Natural killer cell (primary cell): Measurements from ENCODE around the gene PPP1R14B. TPM values are rescaled to one million over a fixed set of nuclear protein-coding genes. Genes with fewer than 3 reads are reported as not detected.

Experiments
- ATAC-seq, 3 donors: fragments of 150-1000 bp in 2 of 3; fragments of 200-7000 bp in 1 of 3; cut with Tn5 transposase; 1 replicate in 1 of 3; 2 replicates in 2 of 3; pipeline ENCODE4 v1.10.0; 2021; ENCODE audit warnings: mild to moderate bottlenecking in 2 of 3, moderate library complexity in 2 of 3
- DNase-seq, 2 donors: peaks; one replicate each; pipeline versions ENCODE4 v3.0.0 to v3.0.0-alpha.2; 2013 to 2021; ENCODE audit warnings: mixed read lengths in 1 of 2
- H3K27ac ChIP-seq: one replicate; pipeline ENCODE4 v1.5.1; 2013; ENCODE audit warnings: mild to moderate bottlenecking, low read length
- H3K27me3 ChIP-seq: one replicate; pipeline ENCODE4 v1.6.1; 2013; ENCODE audit warnings: low read length; ENCODE audit not compliant: control insufficient read depth, insufficient read depth
- H3K36me3 ChIP-seq: one replicate; pipeline ENCODE4 v1.6.1; 2013; ENCODE audit warnings: low read length; ENCODE audit not compliant: control insufficient read depth, insufficient read depth
- H3K4me1 ChIP-seq: one replicate; pipeline ENCODE4 v1.6.1; 2013; ENCODE audit warnings: low read length; ENCODE audit not compliant: control insufficient read depth, insufficient read depth
- H3K4me3 ChIP-seq: one replicate; pipeline ENCODE4 v1.5.1; 2013; ENCODE audit warnings: low read length
- H3K9me3 ChIP-seq: one replicate; pipeline ENCODE4 v1.6.1; 2013; ENCODE audit warnings: low read length; ENCODE audit not compliant: control insufficient read depth, insufficient read depth
- H3K27ac Mint-ChIP-seq, 2 donors: one replicate each; pipeline ENCODE4 v1.8.0; 2022; ENCODE audit warnings: mild to moderate bottlenecking in 2 of 2, mixed read lengths in 2 of 2, moderate library complexity in 1 of 2
- H3K27me3 Mint-ChIP-seq, 2 donors: one replicate each; pipeline ENCODE4 v1.8.0; 2022; ENCODE audit warnings: low read depth in 2 of 2, mixed read lengths in 2 of 2
- H3K36me3 Mint-ChIP-seq: one replicate; pipeline ENCODE4 v1.8.0; 2022; ENCODE audit warnings: mixed read lengths
- H3K4me1 Mint-ChIP-seq, 2 donors: one replicate each; pipeline ENCODE4 v1.8.0; 2022; ENCODE audit warnings: mixed read lengths in 2 of 2
- H3K4me3 Mint-ChIP-seq: one replicate; pipeline ENCODE4 v1.8.0; 2022; ENCODE audit warnings: mild to moderate bottlenecking, moderate library complexity, mixed read lengths
- H3K9me3 Mint-ChIP-seq, 2 donors: one replicate each; pipeline ENCODE4 v1.8.0; 2022; ENCODE audit warnings: mixed read lengths in 2 of 2
- WGBS: methylation state at CpG from one replicate; pipeline ENCODE4 v1.1.7; 2013; ENCODE audit warnings: missing lambda C conversion rate; ENCODE audit not compliant: insufficient coverage; 5-methylcytosine and 5-hydroxymethylcytosine counted together
- intact Hi-C: fragments of 100-400 bp; cut with micrococcal nuclease; formaldehyde crosslinking; loops from one replicate; pipeline ENCODE4 v1.14.2; 2022
- total RNA-seq, 4 donors: library from RNA; stranded (reverse); fragments of 120-200 nt in 1 of 4; gene quantifications; one replicate each; pipeline versions ENCODE4 v1.2.3 to v1.2.4, GENCODE V29; 2013 to 2022
- TF ChIP-seq, protein P1 (sequence below): fragments of 200-600 bp; IDR thresholded peaks from one replicate; pipeline ENCODE4 v1.8.0; 2022; ENCODE audit warnings: antibody characterized with exemption

PPP1R14B gene
- total RNA-seq, 3 donors from 2014 or later (not counting 1 experiment from before 2014, with no cell fraction given), result 16.9 to 21.3 (median 21.0) TPM

DNA sequence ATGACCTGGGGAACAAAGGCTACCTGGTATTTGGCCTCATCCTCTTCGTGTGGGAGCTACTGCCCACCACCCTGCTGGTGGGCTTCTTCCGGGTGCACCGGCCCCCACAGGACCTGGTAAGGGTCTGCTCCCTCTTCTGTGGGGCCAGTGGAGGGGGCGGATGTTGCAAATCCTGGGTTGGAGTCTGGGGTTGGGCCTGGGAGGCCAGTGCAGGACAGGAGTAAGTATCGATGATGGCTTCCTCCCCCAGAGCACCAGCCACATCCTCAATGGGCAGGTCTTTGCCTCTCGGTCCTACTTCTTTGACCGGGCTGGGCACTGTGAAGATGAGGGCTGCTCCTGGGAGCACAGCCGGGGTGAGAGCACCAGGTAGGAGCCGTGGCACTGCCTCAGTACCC lies 41.6 kb upstream of the PPP1R14B start:
- H3K4me3 Mint-ChIP-seq, result no peak overlapping the region

DNA sequence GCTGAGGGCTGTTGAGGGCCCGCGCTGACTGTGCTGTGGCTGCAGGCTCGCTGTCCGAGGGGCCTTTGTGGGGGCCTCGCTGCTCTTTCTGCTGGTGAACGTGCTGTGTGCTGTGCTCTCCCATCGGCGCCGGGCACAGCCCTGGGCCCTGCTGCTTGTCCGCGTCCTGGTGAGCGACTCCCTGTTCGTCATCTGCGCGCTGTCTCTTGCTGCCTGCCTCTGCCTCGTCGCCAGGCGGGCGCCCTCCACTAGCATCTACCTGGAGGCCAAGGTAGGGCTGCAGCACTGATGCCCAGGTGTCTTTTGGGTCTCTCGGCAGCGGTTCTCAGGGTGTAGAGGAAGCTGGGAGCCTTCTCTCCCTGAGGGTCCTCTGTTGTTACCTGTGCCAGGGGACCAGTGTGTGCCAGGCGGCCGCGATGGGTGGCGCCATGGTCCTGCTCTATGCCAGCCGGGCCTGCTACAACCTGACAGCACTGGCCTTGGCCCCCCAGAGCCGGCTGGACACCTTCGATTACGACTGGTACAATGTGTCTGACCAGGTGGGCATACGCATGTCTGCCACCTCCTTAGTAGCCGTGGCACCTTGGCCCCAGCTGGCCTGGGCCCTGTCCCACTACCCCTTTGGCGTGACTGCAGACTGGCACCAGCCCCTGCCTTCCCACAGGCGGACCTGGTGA lies 41.1 kb upstream of the PPP1R14B start:
- WGBS, result 97% methylated on average over 33 of the region's 33 CpGs
- no peak overlapping the region for H3K4me3 Mint-ChIP-seq
- H3K27me3 Mint-ChIP-seq, result peaks cover 7 to 13% of the 10 kb centered on the region in 2 donors
- DNase-seq (no peak), ATAC-seq (no peak)
- H3K27ac Mint-ChIP-seq, result no peak overlapping the region
- Histone ChIP-seq H3K4me3 (no peak overlapping the region), H3K9me3 (no peaks in the 10 kb centered on the region), H3K27me3 (peaks cover 17% of the 10 kb centered on the region), H3K4me1 (peaks cover 33% of the 10 kb centered on the region), H3K27ac (no peak overlapping the region), H3K36me3 (no peaks in the 10 kb centered on the region)
- no peaks in the 10 kb centered on the region for H3K9me3 Mint-ChIP-seq
- no peaks in the 10 kb centered on the region for H3K36me3 Mint-ChIP-seq
- peaks cover 13 to 29% of the 10 kb centered on the region in 2 donors for H3K4me1 Mint-ChIP-seq
- TF ChIP-seq, protein P1, sequence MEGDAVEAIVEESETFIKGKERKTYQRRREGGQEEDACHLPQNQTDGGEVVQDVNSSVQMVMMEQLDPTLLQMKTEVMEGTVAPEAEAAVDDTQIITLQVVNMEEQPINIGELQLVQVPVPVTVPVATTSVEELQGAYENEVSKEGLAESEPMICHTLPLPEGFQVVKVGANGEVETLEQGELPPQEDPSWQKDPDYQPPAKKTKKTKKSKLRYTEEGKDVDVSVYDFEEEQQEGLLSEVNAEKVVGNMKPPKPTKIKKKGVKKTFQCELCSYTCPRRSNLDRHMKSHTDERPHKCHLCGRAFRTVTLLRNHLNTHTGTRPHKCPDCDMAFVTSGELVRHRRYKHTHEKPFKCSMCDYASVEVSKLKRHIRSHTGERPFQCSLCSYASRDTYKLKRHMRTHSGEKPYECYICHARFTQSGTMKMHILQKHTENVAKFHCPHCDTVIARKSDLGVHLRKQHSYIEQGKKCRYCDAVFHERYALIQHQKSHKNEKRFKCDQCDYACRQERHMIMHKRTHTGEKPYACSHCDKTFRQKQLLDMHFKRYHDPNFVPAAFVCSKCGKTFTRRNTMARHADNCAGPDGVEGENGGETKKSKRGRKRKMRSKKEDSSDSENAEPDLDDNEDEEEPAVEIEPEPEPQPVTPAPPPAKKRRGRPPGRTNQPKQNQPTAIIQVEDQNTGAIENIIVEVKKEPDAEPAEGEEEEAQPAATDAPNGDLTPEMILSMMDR, result no peak
- intact Hi-C loops, result no loop called here

More for the DNA sequence above, 41.6 kb upstream of the PPP1R14B start:
- TF ChIP-seq, protein P1, result no peak
- peaks cover 13 to 29% of the 10 kb centered on the region in 2 donors for H3K4me1 Mint-ChIP-seq
- no peaks in the 10 kb centered on the region for H3K36me3 Mint-ChIP-seq
- Histone ChIP-seq H3K4me1 (peaks cover 32% of the 10 kb centered on the region), H3K4me3 (no peak overlapping the region), H3K27ac (no peak overlapping the region), H3K9me3 (no peaks in the 10 kb centered on the region), H3K36me3 (no peaks in the 10 kb centered on the region), H3K27me3 (peaks cover 20% of the 10 kb centered on the region)
- peaks cover 7 to 18% of the 10 kb centered on the region in 2 donors for H3K27me3 Mint-ChIP-seq
- H3K9me3 Mint-ChIP-seq, result no peaks in the 10 kb centered on the region
- intact Hi-C loops, result no loop called here
- ATAC-seq, result no peak
- H3K27ac Mint-ChIP-seq, result no peak overlapping the region
- 87% methylated on average over 9 of the region's 9 CpGs for WGBS
- DNase-seq, result no peak

DNA sequence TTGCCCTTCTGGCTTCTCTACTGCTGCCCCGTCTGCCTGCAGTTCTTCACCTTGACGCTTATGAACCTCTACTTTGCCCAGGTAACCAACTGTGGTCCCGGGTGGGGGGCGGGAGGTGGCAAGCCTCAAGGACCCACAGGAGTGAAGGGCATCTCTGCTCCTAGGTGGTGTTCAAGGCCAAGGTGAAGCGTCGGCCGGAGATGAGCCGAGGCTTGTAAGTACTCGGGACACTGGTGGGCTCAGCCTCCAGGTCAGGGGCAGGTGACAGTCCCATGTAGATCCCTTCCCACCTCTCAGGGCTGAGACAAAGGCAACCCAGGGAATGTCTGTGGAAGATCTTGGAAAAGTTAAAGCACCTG lies 40.0 kb upstream of the PPP1R14B start:
- Mint-ChIP-seq H3K27me3 (peaks cover 7 to 9% of the 10 kb centered on the region in 2 donors), H3K4me1 (peaks cover 15 to 23% of the 10 kb centered on the region in 2 donors), H3K36me3 (no peaks in the 10 kb centered on the region), H3K4me3 (peak overlapping the region; percentile 83), H3K27ac (peak overlapping the region; percentile 85 to 96), H3K9me3 (no peaks in the 10 kb centered on the region)
- TF ChIP-seq, protein P1, result no peak
- peaks cover 27% of the 10 kb centered on the region for H3K4me1 ChIP-seq
- H3K27ac ChIP-seq, result no peak overlapping the region
- H3K36me3 ChIP-seq, result no peaks in the 10 kb centered on the region
- no peak for ATAC-seq
- peaks cover 11% of the 10 kb centered on the region for H3K27me3 ChIP-seq
- WGBS, result 97% methylated on average over 9 of the region's 9 CpGs
- H3K9me3 ChIP-seq, result no peaks in the 10 kb centered on the region
- no peak for DNase-seq
- no peak overlapping the region for H3K4me3 ChIP-seq
- intact Hi-C loops, result no loop called here
